Adrenal gland (tissue), 12 donors: ENCODE data around the gene PHF11. TPM values are rescaled to one million over a fixed set of nuclear protein-coding genes. Genes with fewer than 3 reads are reported as not detected.

Experiments
- DNase-seq, 7 donors: peaks; one replicate each; pipeline ENCODE4 v3.0.0-alpha.2; 2019 to 2020
- H3K27ac ChIP-seq, 5 donors: fragments of 200-600 bp; sonication (generic) in 4 of 5; 1 replicate in 3 of 5; 2 replicates in 2 of 5; pipeline versions ENCODE4 v1.5.1 to v1.8.0; 2016 to 2020; ENCODE audit warnings: mild to moderate bottlenecking in 1 of 5
- H3K27me3 ChIP-seq: fragments of 200-600 bp; 2 replicates; pipeline ENCODE4 v1.8.0; 2021
- H3K36me3 ChIP-seq, 2 donors: fragments of 200-600 bp; replicated peaks in 1 of 2; 1 replicate in 1 of 2; 2 replicates in 1 of 2; pipeline versions ENCODE4 v1.5.1 to v1.8.0; 2018 to 2022
- H3K4me1 ChIP-seq, 2 donors: fragments of 200-600 bp; replicated peaks in 1 of 2; 1 replicate in 1 of 2; 2 replicates in 1 of 2; pipeline versions ENCODE4 v1.5.1 to v1.8.0; 2018 to 2021
- H3K4me3 ChIP-seq, 4 donors: fragments of 200-600 bp; sonication (generic) in 3 of 4; one replicate each; pipeline ENCODE4 v1.5.1; 2016 to 2018
- H3K9me3 ChIP-seq, 3 donors: fragments of 200-600 bp; sonication (generic) in 1 of 3; replicated peaks in 1 of 3; 1 replicate in 2 of 3; 2 replicates in 1 of 3; pipeline versions ENCODE4 v1.5.1 to v1.8.0; 2016 to 2021
- CTCF ChIP-seq, 6 experiments: fragments of 450-650 bp in 4 of 6; fragments of 200-600 bp in 2 of 6; sonication (generic) in 1 of 6; IDR thresholded peaks; 1 replicate in 5 of 6; 2 replicates in 1 of 6; pipeline versions ENCODE4 v1.5.1 to v1.8.0; 2016 to 2021; ENCODE audit warnings: antibody characterized with exemption in 6 of 6, mild to moderate bottlenecking in 2 of 6, moderate library complexity in 1 of 6
- POLR2A ChIP-seq, 2 donors: fragments of 450-650 bp; IDR thresholded peaks; one replicate each; pipeline ENCODE4 v1.6.1; 2017; ENCODE audit warnings: antibody characterized with exemption in 2 of 2, mild to moderate bottlenecking in 2 of 2, moderate library complexity in 1 of 2
- WGBS, 4 donors: extraction: QIAGEN DNeasy Blood & Tissue Kit in 2 of 4; methylation state at CpG; one replicate each; pipeline versions ENCODE4 v1.1.5 to v1.1.7; 2013 to 2017; 5-methylcytosine and 5-hydroxymethylcytosine counted together
- intact Hi-C, 2 donors: fragments of 100-400 bp; cut with DNase I; formaldehyde crosslinking; loops; one replicate each; pipeline versions ENCODE4 v1.14.1 to v1.15.0; 2022 to 2023
- polyA plus RNA-seq, 3 donors: library from polyadenylated mRNA; stranded (reverse); fragments of 200-250 nt in 2 of 3; fragments of 350-450 nt in 1 of 3; fragmentation: Illumina TruSeq in 1 of 3; extraction: RNeasy Lipid Tissue Mini Kit (QIAGEN cat#74804) in 1 of 3; gene quantifications; one replicate each; pipeline ENCODE4 v1.2.3, GENCODE V29; 2013 to 2014
- total RNA-seq, 9 donors: library from RNA; depleted of rRNA in 4 of 9; stranded (reverse); fragments of >200 nt in 4 of 9; fragments of 120-200 nt in 1 of 9; fragmentation: NEBNext Ultra II Directional in 1 of 9; extraction: Animal tissue kit (Norgen Biotek cat#: 25700) in 1 of 9; gene quantifications; one replicate each; pipeline versions ENCODE4 v1.1.0 to v1.2.4, GENCODE V29; 2013 to 2023
- donor health status: healthy with polysubstance abuse.
- donor health status: Bipolar disorder and iron deficiency.
- donor health status: DM: yes; HTN: yes; CAD: no.
- donor health status: DM: no; HTN: no; CAD: no.
- donor health status: DM: no; HTN: no; CAD: no.
- donor health status: DM: yes; HTN: yes; CAD: no.

PHF11 gene
- total and polyA plus RNA-seq, 12 donors, result 23.8 to 136 (median 64.2) TPM

- H3K36me3 ChIP-seq, result peaks cover 0 to 48% of the 10 kb centered on the region in 2 donors
- TF ChIP-seq CTCF (IDR thresholded peaks at IDR 0.05), result peak in 1 of 6 experiments; percentile 8
- TF ChIP-seq POLR2A (IDR thresholded peaks at IDR 0.05), result no peak
- H3K9me3 ChIP-seq, result no peaks in the 10 kb centered on the region
- DNase-seq, result no peak
- intact Hi-C loops, result no loop called here
- no peak overlapping the region for H3K27ac ChIP-seq
- H3K4me3 ChIP-seq, result no peak overlapping the region
- no peaks in the 10 kb centered on the region for H3K27me3 ChIP-seq
- H3K4me1 ChIP-seq, result no peaks in the 10 kb centered on the region
- WGBS, 4 donors, result 81 to 93% (median 89%) methylated on average over 15 of the region's 15 CpGs
These were observed 53.5 kb downstream of the PHF11 start for GRCh38 chr13:49549289-49549688.

GRCh38 chr13:49550942-49551644, 55.3 kb downstream of the PHF11 start:
- intact Hi-C loops, result no loop called here
- Histone ChIP-seq H3K36me3 (peaks cover 0 to 45% of the 10 kb centered on the region in 2 donors), H3K4me3 (no peak overlapping the region), H3K27ac (peak overlapping the region in 1 of 5 donors; percentile 58), H3K27me3 (no peaks in the 10 kb centered on the region), H3K4me1 (no peaks in the 10 kb centered on the region), H3K9me3 (no peaks in the 10 kb centered on the region)
- WGBS, 4 donors, result 77 to 83% (median 79%) methylated on average over 8 to 10 of the region's 10 CpGs
- DNase-seq, result no peak
- no peak for TF ChIP-seq POLR2A (IDR thresholded peaks at IDR 0.05)
- TF ChIP-seq CTCF (IDR thresholded peaks at IDR 0.05), result no peak

- Histone ChIP-seq H3K9me3 (no peaks in the 10 kb centered on the region), H3K27me3 (no peaks in the 10 kb centered on the region), H3K27ac (no peak overlapping the region), H3K36me3 (peaks cover 0 to 32% of the 10 kb centered on the region in 2 donors), H3K4me3 (no peak overlapping the region), H3K4me1 (no peaks in the 10 kb centered on the region)
- intact Hi-C loops, result no loop called here
- no peak for TF ChIP-seq POLR2A (IDR thresholded peaks at IDR 0.05)
- 89 to 93% (median 91%) methylated on average over 2 of the region's 2 CpGs for WGBS, 4 donors
- no peak for DNase-seq
These were observed 58.1 kb downstream of the PHF11 start for GRCh38 chr13:49553888-49554287.

- WGBS, 4 donors, result 84 to 93% (median 88%) methylated on average over 10 to 11 of the region's 11 CpGs
These were observed 58.6 kb downstream of the PHF11 start for GRCh38 chr13:49554387-49554786.

More at GRCh38 chr13:49554387-49554786, 58.6 kb downstream of the PHF11 start:
- H3K4me1 ChIP-seq, result no peaks in the 10 kb centered on the region
- no peak for TF ChIP-seq CTCF (IDR thresholded peaks at IDR 0.05)
- no peak for TF ChIP-seq POLR2A (IDR thresholded peaks at IDR 0.05)
- intact Hi-C loops, result no loop called here
- peaks cover 0 to 31% of the 10 kb centered on the region in 2 donors for H3K36me3 ChIP-seq
- H3K27ac ChIP-seq, result no peak overlapping the region
- H3K9me3 ChIP-seq, result no peaks in the 10 kb centered on the region
- no peak overlapping the region for H3K4me3 ChIP-seq
- no peaks in the 10 kb centered on the region for H3K27me3 ChIP-seq
- no peak for DNase-seq
